KMS-11 (cell line): ENCODE data around the gene NAA10.

Source experiments
- H2AFZ ChIP-seq: fragments of 200-600 bp; sonication (generic); 2 replicates; pipeline ENCODE4 v1.6.1; 2016; ENCODE audit warnings: antibody characterized with exemption, mixed run types, low read depth
- H3K27ac ChIP-seq: fragments of 200-600 bp; sonication (generic); 2 replicates; pipeline ENCODE4 v1.6.1; 2016; ENCODE audit warnings: mild to moderate bottlenecking, mixed run types
- H3K27me3 ChIP-seq: fragments of 200-600 bp; sonication (generic); 2 replicates; pipeline ENCODE4 v1.6.1; 2017; ENCODE audit warnings: mild to moderate bottlenecking, low read depth, mixed run types, moderate library complexity; ENCODE audit not compliant: insufficient read depth
- H3K36me3 ChIP-seq: fragments of 200-600 bp; sonication (generic); 2 replicates; pipeline ENCODE4 v1.6.1; 2017; ENCODE audit warnings: mild to moderate bottlenecking, mixed run types; ENCODE audit not compliant: insufficient read depth
- H3K4me1 ChIP-seq: fragments of 200-600 bp; sonication (generic); 2 replicates; pipeline ENCODE4 v1.6.1; 2016; ENCODE audit warnings: mild to moderate bottlenecking, low read depth, mixed run types; ENCODE audit not compliant: poor library complexity, severe bottlenecking
- H3K4me2 ChIP-seq: fragments of 200-600 bp; sonication (generic); 2 replicates; pipeline ENCODE4 v1.7.0; 2016; ENCODE audit warnings: mild to moderate bottlenecking, mixed run types
- H3K4me3 ChIP-seq: fragments of 200-600 bp; sonication (generic); IDR thresholded peaks from 2 replicates; pipeline ENCODE4 v1.6.1; 2017; ENCODE audit warnings: low read depth, low read length, mixed read lengths; ENCODE audit not compliant: insufficient read depth
- H3K79me2 ChIP-seq: fragments of 200-600 bp; sonication (generic); 2 replicates; pipeline ENCODE4 v1.6.1; 2016; ENCODE audit warnings: low read depth, mixed run types; ENCODE audit not compliant: insufficient read depth
- H3K9ac ChIP-seq: fragments of 200-600 bp; sonication (generic); 2 replicates; pipeline ENCODE4 v1.6.1; 2016; ENCODE audit warnings: mild to moderate bottlenecking, mixed run types
- H4K20me1 ChIP-seq: fragments of 200-600 bp; sonication (generic); 2 replicates; pipeline ENCODE4 v1.6.1; 2016; ENCODE audit warnings: mild to moderate bottlenecking, mixed run types; ENCODE audit not compliant: insufficient read depth
- CTCF ChIP-seq: fragments of 200-600 bp; sonication (generic); conservative IDR thresholded peaks from 2 replicates; pipeline ENCODE4 v1.6.1; 2017; ENCODE audit warnings: low read depth, mild to moderate bottlenecking, antibody characterized with exemption, low read length, moderate library complexity, mixed read lengths

NAA10 gene

GRCh38 chrX:153881281-153881680 is 53.6 kb downstream of the NAA10 start:
- Histone ChIP-seq H3K4me3 (no peak overlapping the region), H3K27me3 (peaks cover 37% of the 10 kb centered on the region; the same call in 1 of the 2 replicates), H3K79me2 (no peaks in the 10 kb centered on the region), H3K36me3 (no peaks in the 10 kb centered on the region), H3K4me1 (no peaks in the 10 kb centered on the region), H3K27ac (no peak overlapping the region), H2AFZ (no peak overlapping the region), H4K20me1 (no peaks in the 10 kb centered on the region), H3K9ac (no peak overlapping the region), H3K4me2 (no peak overlapping the region)
- no peak for TF ChIP-seq CTCF

- Histone ChIP-seq H2AFZ (no peak overlapping the region), H3K79me2 (no peaks in the 10 kb centered on the region), H3K27ac (no peak overlapping the region), H3K4me3 (no peak overlapping the region), H3K9ac (no peak overlapping the region), H3K36me3 (no peaks in the 10 kb centered on the region), H3K4me2 (no peak overlapping the region), H3K27me3 (peaks cover 37% of the 10 kb centered on the region; the same call in 1 of the 2 replicates), H4K20me1 (no peaks in the 10 kb centered on the region), H3K4me1 (no peaks in the 10 kb centered on the region)
- TF ChIP-seq CTCF, result no peak
Measured at GRCh38 chrX:153880440-153880815, 54.4 kb downstream of the NAA10 start.

- no peaks in the 10 kb centered on the region for H4K20me1 ChIP-seq
- H3K9ac ChIP-seq, result no peak overlapping the region
Measured at GRCh38 chrX:153879741-153880439, 54.9 kb downstream of the NAA10 start.

More at GRCh38 chrX:153879741-153880439, 54.9 kb downstream of the NAA10 start:
- TF ChIP-seq CTCF, result no peak
- Histone ChIP-seq H3K4me3 (no peak overlapping the region), H3K27me3 (peaks cover 34% of the 10 kb centered on the region; the same call in 1 of the 2 replicates), H3K79me2 (no peaks in the 10 kb centered on the region), H2AFZ (no peak overlapping the region), H3K4me2 (no peak overlapping the region), H3K27ac (no peak overlapping the region), H3K36me3 (no peaks in the 10 kb centered on the region), H3K4me1 (no peaks in the 10 kb centered on the region)
